H1 (cell line): ENCODE results near the gene PPM1G. TPM values are rescaled to one million over a fixed set of nuclear protein-coding genes. Genes with fewer than 3 reads are reported as not detected.

ENCODE experiments used
- CTCF ChIA-PET: fragments of 300-600 bp; sonication (Branson Sonifier 250); formaldehyde crosslinking; loops from one replicate; lab custom pipeline; 2021; ENCODE audit not compliant: partially characterized antibody; lab: Charles Lee
- POLR2A ChIA-PET: fragments of 300-600 bp; sonication (Branson Sonifier 250); formaldehyde crosslinking; loops from one replicate; lab custom pipeline; 2021; ENCODE audit warnings: inconsistent platforms; ENCODE audit not compliant: partially characterized antibody; lab: Charles Lee
- DNase-seq, 2 experiments: peaks; one replicate each; pipeline versions ENCODE4 v3.0.0 to v3.0.0-alpha.2; 2010 to 2022; ENCODE audit warnings: low spot score in 2 of 2, low read depth in 1 of 2, mixed read lengths in 1 of 2
- FAIRE-seq: peaks from 2 replicates; lab custom pipeline; 2011; peaks lifted over from hg19 to GRCh38; lab: Jason Lieb, UNC
- H2AFZ ChIP-seq: 2 replicates; pipeline ENCODE4 v1.8.1; 2012; ENCODE audit warnings: low read length, inconsistent platforms
- H2AK5ac ChIP-seq: 2 replicates; pipeline ENCODE4 v1.6.1; 2013; ENCODE audit warnings: low read depth, low read length
- H2BK120ac ChIP-seq: replicated peaks from 2 replicates; pipeline ENCODE3; 2013; ENCODE audit warnings: low read depth, low read length, inconsistent platforms
- H2BK12ac ChIP-seq: 2 replicates; pipeline ENCODE4 v1.6.1; 2013; ENCODE audit warnings: low read depth, low read length
- H2BK15ac ChIP-seq: 2 replicates; pipeline ENCODE4 v1.6.1; 2013; ENCODE audit warnings: low read length
- H2BK20ac ChIP-seq: 2 replicates; pipeline ENCODE4 v1.6.1; 2013; ENCODE audit warnings: low read length
- H2BK5ac ChIP-seq: 2 replicates; pipeline ENCODE4 v1.6.1; 2013; ENCODE audit warnings: low read depth, low read length
- H3K14ac ChIP-seq: 2 replicates; pipeline ENCODE4 v1.6.1; 2013; ENCODE audit warnings: inconsistent platforms; ENCODE audit not compliant: insufficient read length
- H3K18ac ChIP-seq: 2 replicates; pipeline ENCODE4 v1.6.1; 2013; ENCODE audit warnings: low read length; ENCODE audit errors: extremely low read depth
- H3K23ac ChIP-seq: 2 replicates; pipeline ENCODE4 v1.6.1; 2013; ENCODE audit warnings: inconsistent platforms; ENCODE audit not compliant: insufficient read length
- H3K23me2 ChIP-seq: 2 replicates; pipeline ENCODE4 v1.6.1; 2013; ENCODE audit warnings: low read depth, low read length
- H3K27ac ChIP-seq: 2 replicates; pipeline ENCODE4 v1.6.1; 2011; ENCODE audit warnings: low read depth, low read length, inconsistent platforms
- H3K27me3 ChIP-seq, 4 experiments: replicated peaks in 1 of 4; 1 replicate in 1 of 4; 2 replicates in 3 of 4; pipeline versions ENCODE4 v1.6.1 to v1.8.1; 2011 to 2013; ENCODE audit warnings: low read length in 3 of 4, mild to moderate bottlenecking in 3 of 4, inconsistent platforms in 2 of 4, mixed read lengths in 2 of 4, moderate library complexity in 1 of 4; ENCODE audit not compliant: control insufficient read depth in 3 of 4, insufficient read depth in 3 of 4; ENCODE audit errors: extremely low read depth in 1 of 4
- H3K36me3 ChIP-seq, 4 experiments: 2 replicates each; pipeline versions ENCODE4 v1.6.1 to v1.8.1; 2011 to 2013; ENCODE audit warnings: mild to moderate bottlenecking in 4 of 4, low read length in 3 of 4, moderate library complexity in 2 of 4, control low read depth in 1 of 4, inconsistent platforms in 1 of 4; ENCODE audit not compliant: insufficient read depth in 4 of 4, control insufficient read depth in 2 of 4
- H3K4ac ChIP-seq: replicated peaks from 2 replicates; pipeline ENCODE3; 2013; ENCODE audit warnings: low read length, low read depth, mixed read lengths, inconsistent platforms; ENCODE audit not compliant: insufficient read length
- H3K4me1 ChIP-seq, 4 experiments: replicated peaks in 1 of 4; 1 replicate in 1 of 4; 2 replicates in 3 of 4; pipeline versions ENCODE4 v1.6.1 to v1.8.1; 2011 to 2013; ENCODE audit warnings: low read length in 3 of 4, inconsistent platforms in 2 of 4, mixed read lengths in 1 of 4; ENCODE audit not compliant: insufficient read depth in 4 of 4, control insufficient read depth in 3 of 4
- H3K4me2 ChIP-seq, 2 experiments: 2 replicates each; pipeline versions ENCODE4 v1.6.1 to v1.8.1; 2011 to 2013; ENCODE audit warnings: low read depth in 2 of 2, low read length in 2 of 2, control low read depth in 1 of 2, inconsistent platforms in 1 of 2, mild to moderate bottlenecking in 1 of 2; ENCODE audit not compliant: insufficient read depth in 1 of 2
- H3K4me3 ChIP-seq, 4 experiments: fragments of 200-600, 300-600 bp in 1 of 4; sonication (generic), shearing (Covaris generic), sonication (Bioruptor Twin) in 1 of 4; 2 replicates each; pipeline versions ENCODE4 v1.5.1 to v1.8.1; 2011 to 2016; ENCODE audit warnings: low read length in 4 of 4, low read depth in 3 of 4, control low read depth in 2 of 4, inconsistent platforms in 2 of 4, mild to moderate bottlenecking in 2 of 4, mixed read lengths in 1 of 4, moderate library complexity in 1 of 4; ENCODE audit not compliant: insufficient read depth in 2 of 4; ENCODE audit errors: extremely low read depth in 1 of 4
- H3K56ac ChIP-seq: replicated peaks from 2 replicates; pipeline ENCODE3; 2013; ENCODE audit warnings: low read depth, mild to moderate bottlenecking, mixed read lengths, low read length, inconsistent platforms; ENCODE audit not compliant: insufficient read length
- H3K79me1 ChIP-seq: 2 replicates; pipeline ENCODE4 v1.6.1; 2013; ENCODE audit warnings: low read depth, low read length, control low read depth
- H3K79me2 ChIP-seq, 2 experiments: 2 replicates each; pipeline versions ENCODE4 v1.6.1 to v1.8.1; 2012 to 2013; ENCODE audit warnings: low read length in 2 of 2, mild to moderate bottlenecking in 2 of 2, inconsistent platforms in 1 of 2; ENCODE audit not compliant: insufficient read depth in 2 of 2, control insufficient read depth in 1 of 2
- H3K9ac ChIP-seq, 4 experiments: replicated peaks in 1 of 4; 1 replicate in 1 of 4; 2 replicates in 3 of 4; pipeline versions ENCODE4 v1.6.1 to v1.8.1; 2011 to 2013; ENCODE audit warnings: low read depth in 3 of 4, low read length in 3 of 4, control low read depth in 2 of 4, mild to moderate bottlenecking in 2 of 4, moderate library complexity in 2 of 4, inconsistent platforms in 1 of 4; ENCODE audit errors: extremely low read depth in 1 of 4
- H3K9me3 ChIP-seq, 2 experiments: 2 replicates each; pipeline versions ENCODE4 v1.6.1 to v1.8.1; 2012 to 2013; ENCODE audit warnings: mild to moderate bottlenecking in 2 of 2, moderate library complexity in 2 of 2, control low read depth in 1 of 2, inconsistent platforms in 1 of 2, low read depth in 1 of 2, low read length in 1 of 2, mixed read lengths in 1 of 2; ENCODE audit not compliant: insufficient read depth in 2 of 2
- H4K20me1 ChIP-seq, 2 experiments: replicated peaks in 1 of 2; 2 replicates each; pipeline versions ENCODE3 to v1.8.1; 2011 to 2013; ENCODE audit warnings: inconsistent platforms in 2 of 2, low read length in 2 of 2, mild to moderate bottlenecking in 1 of 2; ENCODE audit not compliant: insufficient read depth in 2 of 2, control insufficient read depth in 1 of 2
- H4K5ac ChIP-seq: 2 replicates; pipeline ENCODE4 v1.6.1; 2013; ENCODE audit warnings: low read length, low read depth, mixed read lengths, inconsistent platforms; ENCODE audit not compliant: insufficient read length
- H4K8ac ChIP-seq: 2 replicates; pipeline ENCODE4 v1.8.0; 2013; ENCODE audit warnings: mild to moderate bottlenecking, moderate library complexity, low read length, inconsistent platforms; ENCODE audit not compliant: insufficient read depth; ENCODE audit errors: extremely low read depth
- H4K91ac ChIP-seq: replicated peaks from 2 replicates; pipeline ENCODE3; 2013; ENCODE audit warnings: low read length, mixed read lengths, inconsistent platforms; ENCODE audit not compliant: insufficient read length
- JUND ChIP-seq: IDR thresholded peaks from 2 replicates; pipeline ENCODE4 v1.6.1; 2011; ENCODE audit warnings: mild to moderate bottlenecking, improper control_type of control experiment, low read length
- WGBS, 2 experiments: shearing (Covaris generic) in 1 of 2; methylation state at CpG; one replicate each; pipeline versions ENCODE4 v1.1.6 to v1.1.7; 2013 to 2015; ENCODE audit warnings: low lambda C conversion rate in 2 of 2, mixed read lengths in 2 of 2, inconsistent platforms in 1 of 2, low coverage in 1 of 2, missing lambda C conversion rate in 1 of 2; ENCODE audit not compliant: insufficient replicate concordance in 2 of 2, insufficient coverage in 1 of 2, insufficient read length in 1 of 2; ENCODE audit errors: extremely low coverage in 1 of 2, missing lambda C conversion rate in 1 of 2; 5-methylcytosine and 5-hydroxymethylcytosine counted together
- polyA plus RNA-seq, 7 experiments: library from polyadenylated mRNA; depleted of rRNA in 3 of 7; stranded (reverse) in 5 of 7; unstranded in 2 of 7; fragments of >200 nt in 5 of 7; fragments of 200-250 nt in 2 of 7; gene quantifications; 1 replicate in 5 of 7; 2 replicates in 1 of 7; 4 replicates in 1 of 7; pipeline versions ENCODE4 v1.2.1 to v1.2.3, GENCODE V29; 2011 to 2013; ENCODE audit warnings: missing spikeins in 2 of 7, mixed read lengths in 2 of 7
- total RNA-seq: library from RNA; stranded (reverse); fragmentation: NEBNext Ultra II Directional; extraction: Animal tissue kit (Norgen Biotek cat#: 25700); gene quantifications from 2 replicates; pipeline ENCODE4 v1.2.1, GENCODE V29; 2021
- TF ChIP-seq, protein P1 (sequence below): IDR thresholded peaks from 2 replicates; pipeline ENCODE4 v1.6.1; 2012; ENCODE audit warnings: inconsistent platforms

Gene PPM1G
- total and polyA plus RNA-seq, 2 of the 8 experiments (the other 6 are each of a cell fraction or from before 2014, with no cell fraction given) = 73.3 to 203 TPM

DNA sequence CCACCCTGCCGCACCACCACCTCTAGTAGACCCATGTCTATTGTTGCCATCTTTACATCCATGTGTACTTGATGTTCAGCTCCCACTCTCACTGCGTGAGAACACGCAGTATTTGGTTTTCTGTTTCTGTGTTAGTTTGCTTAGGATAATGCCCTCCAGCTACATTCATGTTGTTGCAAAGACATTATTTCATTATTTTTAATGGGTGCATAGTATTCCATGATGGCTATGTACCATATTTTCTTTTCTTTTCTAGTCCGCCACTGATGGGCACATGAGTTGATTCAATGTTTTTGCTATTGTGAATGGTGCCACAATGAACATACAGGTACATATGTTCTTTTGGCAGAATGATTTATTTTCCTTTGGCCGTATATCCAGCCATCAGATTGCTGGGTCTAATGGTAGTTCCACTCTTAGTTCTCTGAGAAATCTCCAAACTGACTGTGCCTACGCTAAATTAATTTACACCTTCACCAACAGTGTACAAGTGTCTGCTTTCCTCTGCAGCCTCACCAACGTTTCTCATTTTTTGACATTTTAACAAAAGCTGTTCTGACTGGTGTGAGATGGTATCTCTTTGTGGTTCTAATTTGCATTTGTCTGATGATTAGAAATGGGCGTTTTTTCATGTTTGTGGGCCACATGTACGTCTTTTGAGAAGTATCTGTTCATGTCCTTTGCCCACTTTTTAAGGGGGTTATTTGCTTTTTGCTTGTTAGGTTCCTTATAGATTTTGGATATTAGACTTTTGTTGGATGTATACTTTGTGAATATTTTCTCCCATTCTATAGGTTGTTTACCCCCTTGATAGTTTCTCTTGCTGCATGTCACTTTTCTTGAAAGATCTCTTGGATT lies 18.3 kb downstream of the PPM1G start:
- Histone ChIP-seq H3K9me3 (no peaks in the 10 kb centered on the region), H3K56ac (no peak overlapping the region), H3K27me3 (no peaks in the 10 kb centered on the region), H3K9ac (no peak overlapping the region), H2AFZ (no peak overlapping the region), H3K14ac (no peak overlapping the region), H2BK20ac (no peak overlapping the region), H3K4ac (no peak overlapping the region), H3K36me3 (peaks cover 0 to 17% (median 9%) of the 10 kb centered on the region in 4 experiments; a peak in 6 of 8 replicates), H3K79me1 (peaks cover 8% of the 10 kb centered on the region), H3K18ac (no peak overlapping the region), H2BK5ac (no peak overlapping the region), H2BK120ac (no peak overlapping the region), H4K8ac (no peak overlapping the region), H2BK12ac (no peak overlapping the region), H4K91ac (no peak overlapping the region), H3K23me2 (no peaks in the 10 kb centered on the region), H4K5ac (no peak overlapping the region), H4K20me1 (peaks cover 2 to 10% of the 10 kb centered on the region in 2 experiments), H3K4me2 (no peak overlapping the region), H3K27ac (no peak overlapping the region), H2BK15ac (no peak overlapping the region), H3K4me3 (no peak overlapping the region), H3K79me2 (peaks cover 2 to 70% of the 10 kb centered on the region in 2 experiments; a peak in 3 of 4 replicates), H2AK5ac (no peak overlapping the region), H3K23ac (no peak overlapping the region), H3K4me1 (no peaks in the 10 kb centered on the region)
- POLR2A ChIA-PET = interaction anchor here (0.9 to 1.9 kb wide), 3 partner anchors 11 to 68 kb away, joined by 3 to 7 read pairs (median 3); partner anchors contain the start of genes MPV17 and ZNF513
- DNase-seq (no peak), FAIRE-seq (no peak)
- WGBS, 2 experiments = 91% methylated on average over 9 of the region's 9 CpGs; no CpG with 5 or more reads in 1 of the 2 experiments
- CTCF ChIA-PET = interaction anchor here (0.6 to 1.0 kb wide), 3 partner anchors 14 to 386 kb away, joined by 3 to 4 read pairs (median 4); no protein-coding TSS in a partner anchor
- TF ChIP-seq JUND = no peak
- TF ChIP-seq, protein P1, sequence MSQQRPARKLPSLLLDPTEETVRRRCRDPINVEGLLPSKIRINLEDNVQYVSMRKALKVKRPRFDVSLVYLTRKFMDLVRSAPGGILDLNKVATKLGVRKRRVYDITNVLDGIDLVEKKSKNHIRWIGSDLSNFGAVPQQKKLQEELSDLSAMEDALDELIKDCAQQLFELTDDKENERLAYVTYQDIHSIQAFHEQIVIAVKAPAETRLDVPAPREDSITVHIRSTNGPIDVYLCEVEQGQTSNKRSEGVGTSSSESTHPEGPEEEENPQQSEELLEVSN = no peak
